GM12873 (cell line): ENCODE data around the gene RGS6.
A peak's percentile ranks its signal among the peaks of the same experiment; 100 is the strongest.

Experiments used
- TF ChIP-seq, protein P1 (sequence below): IDR thresholded peaks from 2 replicates; pipeline ENCODE4 v1.5.1; 2012; ENCODE audit warnings: low read depth, mild to moderate bottlenecking, moderate library complexity, low read length, control low read depth; ENCODE audit not compliant: insufficient read depth; ENCODE audit errors: missing control alignments

The RGS6 gene

DNA sequence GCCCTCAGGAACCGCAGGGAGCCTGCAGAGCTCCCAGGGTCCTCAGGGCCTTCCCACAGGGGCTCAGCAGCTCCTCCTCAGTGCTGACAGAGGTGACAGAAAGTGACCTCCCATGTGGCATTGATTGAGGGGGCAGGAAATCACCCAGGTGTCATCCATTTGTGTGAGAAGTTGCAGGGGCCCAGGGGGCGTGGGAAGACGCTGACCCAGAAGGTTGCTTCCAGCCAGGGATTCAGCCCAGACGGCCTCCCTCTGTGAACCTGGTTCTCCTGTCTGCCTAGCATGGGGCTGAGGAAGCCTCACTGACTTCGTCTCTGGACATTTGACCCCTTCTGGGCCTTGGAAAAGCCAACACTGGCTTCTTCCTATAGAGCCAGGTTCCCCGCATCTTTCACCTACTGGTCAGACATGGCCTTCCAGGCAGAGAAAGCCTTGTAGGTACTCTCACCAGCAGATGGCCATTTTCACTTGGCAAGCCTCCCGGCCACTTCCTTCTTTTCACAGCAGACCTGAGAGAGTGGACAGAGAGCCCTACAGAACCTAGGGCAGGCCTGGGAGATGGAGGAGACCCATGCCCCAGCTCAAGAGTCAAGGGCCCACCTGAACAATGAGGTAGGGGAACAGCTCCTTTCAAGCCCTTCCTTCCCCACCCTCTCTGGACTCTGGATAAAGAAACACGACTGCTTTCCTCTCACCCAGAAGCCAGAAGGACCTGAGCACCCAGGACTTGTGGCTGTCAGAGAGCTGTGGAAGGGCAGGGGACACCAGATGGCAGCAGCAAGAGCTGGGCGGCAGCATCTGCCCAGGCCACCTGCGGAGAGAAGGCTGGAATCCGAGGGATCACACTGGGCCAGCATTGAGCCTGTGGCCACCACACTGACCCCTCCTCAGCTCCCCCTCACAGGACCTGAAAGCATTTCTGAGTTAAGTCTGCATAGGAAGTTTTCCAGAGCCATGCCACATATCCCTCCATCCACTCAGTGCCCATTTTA, 583.8 kb downstream of the RGS6 start:
- TF ChIP-seq, protein P1, sequence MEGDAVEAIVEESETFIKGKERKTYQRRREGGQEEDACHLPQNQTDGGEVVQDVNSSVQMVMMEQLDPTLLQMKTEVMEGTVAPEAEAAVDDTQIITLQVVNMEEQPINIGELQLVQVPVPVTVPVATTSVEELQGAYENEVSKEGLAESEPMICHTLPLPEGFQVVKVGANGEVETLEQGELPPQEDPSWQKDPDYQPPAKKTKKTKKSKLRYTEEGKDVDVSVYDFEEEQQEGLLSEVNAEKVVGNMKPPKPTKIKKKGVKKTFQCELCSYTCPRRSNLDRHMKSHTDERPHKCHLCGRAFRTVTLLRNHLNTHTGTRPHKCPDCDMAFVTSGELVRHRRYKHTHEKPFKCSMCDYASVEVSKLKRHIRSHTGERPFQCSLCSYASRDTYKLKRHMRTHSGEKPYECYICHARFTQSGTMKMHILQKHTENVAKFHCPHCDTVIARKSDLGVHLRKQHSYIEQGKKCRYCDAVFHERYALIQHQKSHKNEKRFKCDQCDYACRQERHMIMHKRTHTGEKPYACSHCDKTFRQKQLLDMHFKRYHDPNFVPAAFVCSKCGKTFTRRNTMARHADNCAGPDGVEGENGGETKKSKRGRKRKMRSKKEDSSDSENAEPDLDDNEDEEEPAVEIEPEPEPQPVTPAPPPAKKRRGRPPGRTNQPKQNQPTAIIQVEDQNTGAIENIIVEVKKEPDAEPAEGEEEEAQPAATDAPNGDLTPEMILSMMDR: no peak

DNA sequence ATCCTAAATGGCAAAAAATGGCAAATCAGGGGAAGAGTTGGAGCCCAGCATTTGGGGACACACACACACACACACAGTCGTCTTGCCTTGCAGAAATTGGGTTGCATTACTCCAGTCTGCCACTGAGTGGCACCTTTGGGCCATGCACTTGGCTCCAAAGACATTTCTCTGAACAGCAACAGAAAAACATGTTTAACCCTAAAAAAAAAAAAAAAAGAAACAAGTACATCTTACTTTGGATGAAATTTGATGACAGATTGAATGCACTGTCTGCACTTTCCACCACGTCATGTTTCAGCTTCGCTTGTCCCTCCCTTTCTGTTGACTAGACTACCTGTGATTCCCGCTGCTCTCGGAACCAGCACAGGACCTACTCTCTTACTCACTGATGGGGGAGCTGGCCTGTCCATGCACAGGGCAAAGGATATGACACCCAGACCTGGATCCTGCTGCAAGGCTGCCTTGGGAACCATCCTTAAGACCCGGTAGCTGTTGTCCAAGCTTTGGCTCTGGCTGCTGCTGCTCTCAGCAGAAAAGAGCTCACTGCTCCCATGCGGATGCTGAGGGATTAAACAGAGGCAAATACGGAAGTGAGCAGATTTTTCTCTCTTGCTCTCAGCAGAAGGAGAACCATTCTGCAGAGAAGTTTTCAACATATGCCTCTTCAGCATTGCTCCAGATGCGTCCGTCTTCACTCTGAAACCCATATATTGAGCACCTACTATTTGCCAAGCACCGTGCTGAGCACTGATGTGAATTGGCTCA, 584.9 kb downstream of the RGS6 start:
- TF ChIP-seq, protein P1: peak; percentile 95

DNA sequence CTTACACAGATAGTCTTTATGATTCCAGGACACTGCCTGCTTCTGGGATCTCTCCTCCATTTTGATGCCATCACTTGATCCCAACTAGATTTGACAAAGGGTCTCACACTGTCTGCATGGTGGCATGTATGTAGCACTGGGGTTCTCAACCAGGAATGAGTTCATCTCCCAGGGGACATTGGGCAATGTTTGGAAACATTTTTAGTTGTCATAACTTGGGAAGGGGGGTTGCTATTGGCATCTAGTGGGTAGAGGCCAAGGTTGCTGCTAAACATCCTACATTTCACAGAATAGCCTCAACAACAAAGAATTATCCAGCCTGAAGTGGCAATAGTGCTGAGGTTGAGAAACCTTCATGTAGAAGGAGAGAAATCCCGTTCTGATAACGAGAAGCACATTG, 585.5 kb downstream of the RGS6 start:
- TF ChIP-seq, protein P1: no peak

DNA sequence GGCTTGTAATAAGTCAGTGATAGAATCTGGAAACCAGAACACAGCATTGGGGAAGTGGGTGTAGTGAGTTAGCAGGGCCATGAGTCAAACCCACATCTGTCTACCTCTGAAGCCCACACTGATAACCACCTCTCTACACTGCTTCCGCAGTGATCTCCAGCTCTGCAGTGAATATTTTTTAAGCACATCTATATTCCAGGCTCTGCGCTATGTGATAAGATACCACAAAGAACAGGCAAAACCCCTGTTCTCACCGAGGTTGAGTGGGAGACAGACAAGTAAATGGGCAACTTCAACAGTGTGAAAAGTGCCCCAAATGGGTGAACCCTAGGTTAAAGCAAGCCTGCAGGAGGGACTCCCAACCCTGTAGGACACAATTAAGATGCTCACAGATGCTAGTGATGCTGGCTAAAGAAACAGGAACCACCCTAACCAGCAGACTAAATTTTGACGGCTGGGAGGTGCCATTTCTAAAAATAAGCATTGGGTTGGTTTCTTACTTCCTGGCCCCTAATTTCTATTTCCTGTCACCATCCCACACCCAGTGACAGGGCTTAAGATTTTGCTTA, 586.7 kb downstream of the RGS6 start:
- TF ChIP-seq, protein P1: no peak

DNA sequence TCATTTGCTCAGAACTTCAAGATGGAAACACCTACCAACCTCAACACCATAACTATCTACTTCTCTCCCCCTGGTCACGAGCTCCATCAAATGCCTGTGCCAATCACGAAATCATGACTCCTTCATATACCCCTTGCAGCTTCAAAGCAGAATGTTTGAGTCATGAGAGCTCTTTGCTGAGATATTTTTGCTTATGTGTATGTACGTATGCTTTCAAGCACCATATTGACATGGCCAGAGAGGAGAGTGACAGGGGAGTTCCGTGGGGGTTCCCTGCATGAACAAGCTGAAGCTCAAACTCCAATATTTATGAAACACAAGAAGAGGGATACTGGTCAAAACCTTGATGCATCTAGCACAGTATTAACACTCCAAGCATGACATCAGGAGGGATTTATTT, 587.3 kb downstream of the RGS6 start:
- TF ChIP-seq, protein P1: no peak

DNA sequence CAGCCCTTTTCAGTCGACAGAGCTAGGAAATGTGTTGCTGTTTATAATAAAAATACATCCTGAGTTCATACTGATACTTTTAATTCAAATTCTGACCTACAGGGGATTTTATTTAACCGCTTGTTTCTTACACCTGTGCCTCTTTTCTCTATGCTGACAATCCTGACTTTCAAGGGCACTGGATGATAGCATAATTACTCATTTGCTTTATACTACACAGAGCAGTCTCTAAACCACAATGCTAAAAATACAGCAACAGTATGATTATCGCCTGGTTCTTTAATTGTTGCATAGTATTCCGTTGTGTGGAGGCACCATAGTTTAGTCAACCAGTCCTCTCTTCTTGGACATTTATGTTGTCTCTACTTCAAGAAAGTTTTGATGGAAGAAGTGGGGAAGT, 588.8 kb downstream of the RGS6 start:
- TF ChIP-seq, protein P1: no peak
